Right lobe of liver (tissue), 4 donors: ENCODE results near the gene FGF5.

Experiments used
- POLR2A ChIP-seq: fragments of 450-650 bp; IDR thresholded peaks from one replicate; pipeline ENCODE4 v1.6.1; 2017; ENCODE audit warnings: antibody characterized with exemption, mild to moderate bottlenecking
- TF ChIP-seq, protein P1 (sequence below), 4 donors: fragments of 200-600 bp in 3 of 4; fragments of 450-650 bp in 1 of 4; IDR thresholded peaks; one replicate each; pipeline versions ENCODE4 v1.5.1 to v1.8.0; 2016 to 2022; ENCODE audit warnings: antibody characterized with exemption in 4 of 4, mild to moderate bottlenecking in 2 of 4
- donor health status: DM: no; HTN: no; CAD: no.
- donor health status: DM: no; HTN: no; CAD: no.
- donor health status: DM: no; HTN: yes; CAD: no.

DNA sequence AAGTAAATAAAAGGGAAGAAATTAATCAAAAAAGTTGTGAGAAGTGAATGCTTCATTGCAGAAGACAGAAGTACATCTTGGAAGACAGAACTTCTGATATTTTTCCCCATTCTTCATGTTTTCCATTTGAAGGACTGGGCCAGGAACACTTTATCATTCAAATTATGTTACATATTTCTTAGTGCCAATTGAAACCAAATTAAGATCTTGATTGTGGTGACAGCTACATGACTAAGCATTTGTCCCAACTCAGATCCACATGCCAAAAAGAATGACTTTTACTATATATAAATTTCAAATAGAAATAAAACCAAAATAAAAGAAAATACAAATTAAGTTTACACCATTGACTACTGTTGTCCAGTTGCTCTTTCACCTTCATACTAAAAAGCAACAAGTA is 14.0 kb upstream of the FGF5 start:
- no peak for TF ChIP-seq POLR2A
- TF ChIP-seq, protein P1, sequence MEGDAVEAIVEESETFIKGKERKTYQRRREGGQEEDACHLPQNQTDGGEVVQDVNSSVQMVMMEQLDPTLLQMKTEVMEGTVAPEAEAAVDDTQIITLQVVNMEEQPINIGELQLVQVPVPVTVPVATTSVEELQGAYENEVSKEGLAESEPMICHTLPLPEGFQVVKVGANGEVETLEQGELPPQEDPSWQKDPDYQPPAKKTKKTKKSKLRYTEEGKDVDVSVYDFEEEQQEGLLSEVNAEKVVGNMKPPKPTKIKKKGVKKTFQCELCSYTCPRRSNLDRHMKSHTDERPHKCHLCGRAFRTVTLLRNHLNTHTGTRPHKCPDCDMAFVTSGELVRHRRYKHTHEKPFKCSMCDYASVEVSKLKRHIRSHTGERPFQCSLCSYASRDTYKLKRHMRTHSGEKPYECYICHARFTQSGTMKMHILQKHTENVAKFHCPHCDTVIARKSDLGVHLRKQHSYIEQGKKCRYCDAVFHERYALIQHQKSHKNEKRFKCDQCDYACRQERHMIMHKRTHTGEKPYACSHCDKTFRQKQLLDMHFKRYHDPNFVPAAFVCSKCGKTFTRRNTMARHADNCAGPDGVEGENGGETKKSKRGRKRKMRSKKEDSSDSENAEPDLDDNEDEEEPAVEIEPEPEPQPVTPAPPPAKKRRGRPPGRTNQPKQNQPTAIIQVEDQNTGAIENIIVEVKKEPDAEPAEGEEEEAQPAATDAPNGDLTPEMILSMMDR (IDR thresholded peaks at IDR 0.05), result no peak
